ENCODE measurements around the gene CBX4.

The CBX4 gene

DNA sequence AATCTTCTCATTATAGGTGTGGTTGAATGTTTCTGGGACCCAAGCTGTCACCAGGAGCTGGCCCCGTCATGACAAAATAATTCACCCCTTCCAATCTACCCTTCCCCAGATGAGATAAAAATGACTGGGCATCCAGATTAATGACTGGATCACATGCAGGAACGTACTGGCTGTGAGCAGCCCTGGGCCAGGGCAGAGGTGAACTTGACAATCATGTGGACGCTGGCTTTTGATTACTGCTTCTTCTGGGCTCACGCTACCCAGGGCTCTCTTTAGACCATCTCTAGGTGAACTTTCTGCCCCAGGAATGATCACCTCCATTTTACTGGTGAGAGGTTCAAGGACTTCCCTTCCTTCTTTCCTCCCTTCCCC lies 18.3 kb downstream of the CBX4 start:
- no peak overlapping the region for H3K4me3 ChIP-seq (replicated peaks; ENCODE audit: low read depth, low read length)
- H3K27me3 ChIP-seq (replicated peaks; ENCODE audit: control insufficient read depth, insufficient read depth, low read length): no peaks in the 10 kb centered on the region; the same call in none of the 2 replicates
- H3K36me3 ChIP-seq (ENCODE audit: control insufficient read depth, insufficient read depth, low read length): no peaks in the 10 kb centered on the region
- DNase-seq (ENCODE audit: extremely low read depth, insufficient read length): no peak
- TF ChIP-seq, protein P1, sequence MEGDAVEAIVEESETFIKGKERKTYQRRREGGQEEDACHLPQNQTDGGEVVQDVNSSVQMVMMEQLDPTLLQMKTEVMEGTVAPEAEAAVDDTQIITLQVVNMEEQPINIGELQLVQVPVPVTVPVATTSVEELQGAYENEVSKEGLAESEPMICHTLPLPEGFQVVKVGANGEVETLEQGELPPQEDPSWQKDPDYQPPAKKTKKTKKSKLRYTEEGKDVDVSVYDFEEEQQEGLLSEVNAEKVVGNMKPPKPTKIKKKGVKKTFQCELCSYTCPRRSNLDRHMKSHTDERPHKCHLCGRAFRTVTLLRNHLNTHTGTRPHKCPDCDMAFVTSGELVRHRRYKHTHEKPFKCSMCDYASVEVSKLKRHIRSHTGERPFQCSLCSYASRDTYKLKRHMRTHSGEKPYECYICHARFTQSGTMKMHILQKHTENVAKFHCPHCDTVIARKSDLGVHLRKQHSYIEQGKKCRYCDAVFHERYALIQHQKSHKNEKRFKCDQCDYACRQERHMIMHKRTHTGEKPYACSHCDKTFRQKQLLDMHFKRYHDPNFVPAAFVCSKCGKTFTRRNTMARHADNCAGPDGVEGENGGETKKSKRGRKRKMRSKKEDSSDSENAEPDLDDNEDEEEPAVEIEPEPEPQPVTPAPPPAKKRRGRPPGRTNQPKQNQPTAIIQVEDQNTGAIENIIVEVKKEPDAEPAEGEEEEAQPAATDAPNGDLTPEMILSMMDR (IDR thresholded peaks at IDR 0.05; ENCODE audit: insufficient read depth, low read length, poor library complexity, severe bottlenecking): no peak

DNA sequence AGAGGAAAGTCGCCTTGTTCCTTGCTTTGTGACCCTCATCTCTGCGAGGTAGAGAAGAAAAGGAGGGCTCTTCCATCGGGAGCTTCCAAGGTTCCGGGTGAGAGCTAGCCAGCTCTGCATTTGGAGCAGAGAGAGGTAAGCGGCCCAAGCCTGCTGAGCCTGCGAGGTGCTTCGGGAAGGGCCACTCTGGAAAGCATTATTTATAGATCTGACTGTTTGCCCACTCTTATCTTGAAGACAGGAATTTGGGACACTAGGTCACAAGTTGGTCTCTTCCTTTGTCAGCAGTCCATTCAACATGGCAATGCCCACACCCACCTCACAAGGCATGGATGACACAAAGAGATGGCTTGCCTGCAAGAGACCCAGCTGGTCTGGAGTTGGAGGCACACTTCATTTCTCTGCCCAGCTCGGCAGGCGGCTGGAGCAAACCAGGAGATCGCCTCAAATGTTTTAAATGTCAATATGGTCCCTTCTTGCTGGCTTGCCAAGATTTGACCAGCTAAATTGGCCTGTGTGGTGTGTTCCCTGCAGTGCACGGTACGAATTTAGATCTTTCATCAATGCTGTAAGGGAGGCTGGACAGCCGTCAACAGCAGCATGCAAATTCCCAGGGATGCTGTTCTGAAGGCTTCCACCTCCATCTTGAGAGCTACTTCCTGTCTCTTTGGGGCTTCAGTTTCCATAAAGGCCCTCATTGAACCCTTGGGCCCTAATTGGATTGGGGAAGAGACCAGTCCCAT lies 19.5 kb downstream of the CBX4 start:
- TF ChIP-seq, protein P1 (IDR thresholded peaks at IDR 0.05; ENCODE audit: insufficient read depth, low read length, poor library complexity, severe bottlenecking): no peak
- Histone ChIP-seq H3K4me3 (replicated peaks; ENCODE audit: low read depth, low read length) (no peak overlapping the region), H3K27me3 (replicated peaks; ENCODE audit: control insufficient read depth, insufficient read depth, low read length) (no peaks in the 10 kb centered on the region; the same call in none of the 2 replicates), H3K36me3 (ENCODE audit: control insufficient read depth, insufficient read depth, low read length) (no peaks in the 10 kb centered on the region)
- DNase-seq (ENCODE audit: extremely low read depth, insufficient read length): no peak

DNA sequence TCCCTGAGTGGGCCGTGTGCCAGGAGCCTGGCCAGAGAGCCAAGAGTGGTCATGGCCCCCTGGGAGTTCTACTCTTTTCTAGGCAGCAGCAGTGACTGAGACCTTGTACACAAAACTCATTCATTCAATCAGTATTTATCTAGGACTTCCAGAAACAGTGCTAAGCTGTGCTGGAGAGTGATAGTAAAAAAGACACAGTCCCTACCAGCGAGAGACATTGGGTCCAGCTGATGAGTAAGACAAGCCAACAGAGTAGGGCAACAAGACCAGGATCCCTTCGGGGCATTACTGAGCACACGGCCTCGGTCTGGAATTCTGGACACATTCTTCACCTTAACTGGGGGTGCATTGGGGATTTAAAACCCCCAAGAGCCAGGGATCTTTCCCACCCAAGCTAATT lies 20.2 kb downstream of the CBX4 start:
- no peak for DNase-seq (ENCODE audit: extremely low read depth, insufficient read length)
- TF ChIP-seq, protein P1 (IDR thresholded peaks at IDR 0.05; ENCODE audit: insufficient read depth, low read length, poor library complexity, severe bottlenecking): no peak

DNA sequence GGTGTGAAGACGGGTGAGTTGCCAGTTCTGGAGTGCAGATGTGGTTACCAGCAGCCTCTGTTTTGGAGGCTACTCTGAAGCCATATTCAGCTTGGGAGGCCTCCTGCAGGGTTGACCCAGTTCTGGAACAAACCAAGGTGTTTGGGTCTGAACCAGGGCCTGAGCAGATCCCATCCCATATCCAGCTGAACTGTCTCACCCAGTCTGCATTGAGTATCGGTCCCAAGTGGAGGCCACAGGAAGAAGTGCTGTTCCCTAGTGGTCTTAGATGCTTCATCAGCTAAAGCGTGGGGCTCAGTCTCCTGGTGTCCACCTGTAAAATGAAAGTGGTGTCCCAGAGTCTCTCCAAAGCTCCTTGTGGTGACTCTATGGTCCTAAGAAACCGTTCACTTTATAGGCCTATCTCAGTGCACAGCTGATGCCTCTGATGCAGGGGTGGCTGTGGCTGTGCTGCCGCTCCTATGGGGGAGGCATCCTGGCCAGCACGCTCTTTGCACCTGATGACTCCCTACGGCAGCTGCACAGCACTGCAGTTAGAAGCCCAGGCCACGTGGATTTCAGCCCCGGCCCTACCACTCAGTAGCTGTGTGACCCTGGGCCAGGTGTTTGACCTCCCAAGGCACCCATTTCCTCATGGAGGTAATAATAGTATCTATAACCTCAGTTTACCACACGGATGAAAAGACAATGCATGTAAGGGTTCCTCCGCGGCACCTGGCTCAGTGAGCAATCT lies 21.0 kb downstream of the CBX4 start:
- Histone ChIP-seq H3K36me3 (ENCODE audit: control insufficient read depth, insufficient read depth, low read length) (no peaks in the 10 kb centered on the region), H3K27me3 (replicated peaks; ENCODE audit: control insufficient read depth, insufficient read depth, low read length) (peaks cover 4% of the 10 kb centered on the region), H3K4me3 (replicated peaks; ENCODE audit: low read depth, low read length) (no peak overlapping the region)
- DNase-seq (ENCODE audit: extremely low read depth, insufficient read length): no peak
- TF ChIP-seq, protein P1 (IDR thresholded peaks at IDR 0.05; ENCODE audit: insufficient read depth, low read length, poor library complexity, severe bottlenecking): no peak

More for the DNA sequence above, 20.2 kb downstream of the CBX4 start:
- no peak overlapping the region for H3K4me3 ChIP-seq (replicated peaks; ENCODE audit: low read depth, low read length)
- peaks cover 4% of the 10 kb centered on the region for H3K27me3 ChIP-seq (replicated peaks; ENCODE audit: control insufficient read depth, insufficient read depth, low read length)
- H3K36me3 ChIP-seq (ENCODE audit: control insufficient read depth, insufficient read depth, low read length): no peaks in the 10 kb centered on the region

DNA sequence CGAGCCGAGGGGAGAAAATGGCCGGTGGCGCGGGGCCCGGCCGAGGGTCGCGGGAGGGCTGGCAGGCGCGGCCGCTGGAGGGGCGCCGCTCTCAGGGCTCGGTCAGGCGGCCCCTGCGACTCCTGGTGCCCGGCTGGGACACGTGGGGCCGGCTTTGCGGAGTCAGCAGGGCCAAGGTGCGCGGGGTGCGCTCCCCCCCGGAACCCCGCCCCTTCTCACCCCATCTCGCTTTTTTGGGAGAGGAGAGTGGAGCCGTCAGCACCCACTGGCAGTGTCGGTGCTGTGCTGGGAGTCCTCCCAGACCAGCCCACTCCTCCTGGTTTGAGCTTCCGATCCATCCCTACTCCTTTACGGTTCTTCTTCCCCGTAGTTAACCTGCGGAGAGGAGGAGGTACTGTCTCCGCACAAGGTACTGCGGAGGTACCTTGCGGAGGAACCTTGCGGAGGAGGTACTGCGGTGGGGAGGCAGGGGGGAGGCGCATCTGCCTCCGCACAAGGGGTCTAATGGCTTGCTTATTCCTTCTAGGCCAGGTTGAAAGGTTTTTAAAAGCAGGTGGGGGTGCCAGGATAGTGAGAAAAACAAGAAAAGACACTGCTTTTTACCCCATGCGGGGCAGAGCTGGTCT lies 23.3 kb downstream of the CBX4 start:
- Histone ChIP-seq H3K4me3 (replicated peaks; ENCODE audit: low read depth, low read length) (no peak overlapping the region), H3K36me3 (ENCODE audit: control insufficient read depth, insufficient read depth, low read length) (no peaks in the 10 kb centered on the region), H3K27me3 (replicated peaks; ENCODE audit: control insufficient read depth, insufficient read depth, low read length) (peaks cover 16% of the 10 kb centered on the region)
- TF ChIP-seq, protein P1 (IDR thresholded peaks at IDR 0.05; ENCODE audit: insufficient read depth, low read length, poor library complexity, severe bottlenecking): no peak
- DNase-seq (ENCODE audit: extremely low read depth, insufficient read length): no peak
